UCSD-AML1 (cell line): Measurements from ENCODE around the gene AKT1.
"Not testable (repeated sequence)": the region's sequence is repeated elsewhere in the genome, so short reads cannot be mapped to it uniquely, and the experiment has no call there.

ENCODE experiments used
- DNase-seq: peaks from one replicate; lab custom pipeline; 2025; ENCODE audit not compliant: unreplicated experiment; lab: John Stamatoyannopoulos, UW

The AKT1 gene

GRCh38 chr14:104819361-104819781, 23.8 kb upstream of the AKT1 start:
- DNase-seq, result no peak

GRCh38 chr14:104818714-104819161, 23.2 kb upstream of the AKT1 start:
- no peak for DNase-seq

GRCh38 chr14:104817930-104818713, 22.6 kb upstream of the AKT1 start:
- DNase-seq, result no peak

- no peak for DNase-seq
Observed at GRCh38 chr14:104816616-104816884, 21.0 kb upstream of the AKT1 start.

- DNase-seq, result not testable (repeated sequence)
Observed at GRCh38 chr14:104814701-104815100, 19.2 kb upstream of the AKT1 start.

- DNase-seq, result no peak
Observed at GRCh38 chr14:104813286-104813685, 17.7 kb upstream of the AKT1 start.

GRCh38 chr14:104810316-104810715, 14.8 kb upstream of the AKT1 start:
- no peak for DNase-seq

GRCh38 chr14:104808456-104808855, 12.9 kb upstream of the AKT1 start:
- DNase-seq, result no peak

GRCh38 chr14:104806625-104807465, 11.3 kb upstream of the AKT1 start:
- no peak for DNase-seq

GRCh38 chr14:104805941-104806624, 10.5 kb upstream of the AKT1 start:
- no peak for DNase-seq

- no peak for DNase-seq
Observed at GRCh38 chr14:104805326-104805678, 9.8 kb upstream of the AKT1 start.

- no peak for DNase-seq
Observed at GRCh38 chr14:104804481-104805325, 9.2 kb upstream of the AKT1 start.

GRCh38 chr14:104803912-104804410, 8.4 kb upstream of the AKT1 start:
- DNase-seq, result no peak

- DNase-seq, result no peak
Observed at GRCh38 chr14:104803280-104803911, 7.8 kb upstream of the AKT1 start.

GRCh38 chr14:104802394-104803184, 7.0 kb upstream of the AKT1 start:
- no peak for DNase-seq

- DNase-seq, result no peak
Observed at GRCh38 chr14:104801520-104802393, 6.2 kb upstream of the AKT1 start.

GRCh38 chr14:104800771-104801519, 5.4 kb upstream of the AKT1 start, which contains the start of gene ZBTB42:
TSS of gene ZBTB42 (plus strand) at chr14:104801101. CDS start at chr14:104801198, 97 bp downstream.
- peak; percentile 54 for DNase-seq
